Suprapubic skin (tissue), 3 donors: ENCODE measurements around the gene OR12D3.

Experiments
- EP300 ChIP-seq: sonication (generic); formaldehyde crosslinking; IDR thresholded peaks from one replicate; pipeline ENCODE4 v1.6.1; 2017; ENCODE audit warnings: antibody characterized with exemption
- POLR2A ChIP-seq, 2 donors: fragments of 450-650 bp; IDR thresholded peaks; one replicate each; pipeline ENCODE4 v1.6.1; 2017; ENCODE audit warnings: antibody characterized with exemption in 2 of 2, mild to moderate bottlenecking in 2 of 2, moderate library complexity in 2 of 2
- TF ChIP-seq, protein P1 (sequence below), 2 donors: fragments of 200-600 bp in 1 of 2; fragments of 450-650 bp in 1 of 2; sonication (generic) in 1 of 2; IDR thresholded peaks; one replicate each; pipeline ENCODE4 v1.5.1; 2016 to 2019; ENCODE audit warnings: antibody characterized with exemption in 2 of 2, mild to moderate bottlenecking in 1 of 2, moderate library complexity in 1 of 2

DNA sequence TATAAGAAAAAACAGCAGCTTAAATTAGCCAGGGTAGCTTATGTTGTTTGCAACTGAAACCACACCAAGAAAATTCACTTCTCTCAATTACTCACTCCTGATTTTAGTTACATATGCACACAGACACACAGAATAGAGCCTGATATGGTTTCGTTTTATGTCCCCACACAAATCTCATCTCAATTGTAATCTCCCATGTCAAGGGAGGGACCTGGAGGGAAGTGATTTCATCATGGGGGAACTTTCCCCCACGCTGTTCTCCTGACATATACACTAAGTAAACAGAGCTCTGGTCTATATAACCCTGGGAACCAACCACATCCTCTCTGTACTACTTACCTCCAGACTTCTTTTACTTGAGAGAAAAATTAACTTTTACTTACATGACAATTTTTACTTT is 49.5 kb upstream of the OR12D3 start:
- TF ChIP-seq POLR2A (IDR thresholded peaks at IDR 0.05) (no peak), EP300 (no peak)
- TF ChIP-seq, protein P1, sequence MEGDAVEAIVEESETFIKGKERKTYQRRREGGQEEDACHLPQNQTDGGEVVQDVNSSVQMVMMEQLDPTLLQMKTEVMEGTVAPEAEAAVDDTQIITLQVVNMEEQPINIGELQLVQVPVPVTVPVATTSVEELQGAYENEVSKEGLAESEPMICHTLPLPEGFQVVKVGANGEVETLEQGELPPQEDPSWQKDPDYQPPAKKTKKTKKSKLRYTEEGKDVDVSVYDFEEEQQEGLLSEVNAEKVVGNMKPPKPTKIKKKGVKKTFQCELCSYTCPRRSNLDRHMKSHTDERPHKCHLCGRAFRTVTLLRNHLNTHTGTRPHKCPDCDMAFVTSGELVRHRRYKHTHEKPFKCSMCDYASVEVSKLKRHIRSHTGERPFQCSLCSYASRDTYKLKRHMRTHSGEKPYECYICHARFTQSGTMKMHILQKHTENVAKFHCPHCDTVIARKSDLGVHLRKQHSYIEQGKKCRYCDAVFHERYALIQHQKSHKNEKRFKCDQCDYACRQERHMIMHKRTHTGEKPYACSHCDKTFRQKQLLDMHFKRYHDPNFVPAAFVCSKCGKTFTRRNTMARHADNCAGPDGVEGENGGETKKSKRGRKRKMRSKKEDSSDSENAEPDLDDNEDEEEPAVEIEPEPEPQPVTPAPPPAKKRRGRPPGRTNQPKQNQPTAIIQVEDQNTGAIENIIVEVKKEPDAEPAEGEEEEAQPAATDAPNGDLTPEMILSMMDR (IDR thresholded peaks at IDR 0.05) = no peak
